Neural progenitor cell (in vitro differentiated cells): ENCODE results near the gene ANKS1B. TPM values are rescaled to one million over a fixed set of nuclear protein-coding genes. Genes with fewer than 3 reads are reported as not detected.

Source experiments
- DNase-seq: peaks from one replicate; pipeline ENCODE4 v3.0.0-alpha.2; 2016; ENCODE audit warnings: low spot score
- H2AFZ ChIP-seq: fragments of 200-600 bp; sonication (generic); replicated peaks from 2 replicates; pipeline ENCODE4 v1.6.1; 2016; ENCODE audit warnings: antibody characterized with exemption
- H3F3A ChIP-seq: fragments of 200-600 bp; sonication (generic); 2 replicates; pipeline ENCODE4 v1.6.1; 2016; ENCODE audit warnings: antibody characterized with exemption, low read depth
- H3K27ac ChIP-seq: fragments of 200-600 bp; sonication (generic); 2 replicates; pipeline ENCODE4 v1.5.1; 2016; ENCODE audit warnings: mild to moderate bottlenecking
- H3K27me3 ChIP-seq: fragments of 200-600 bp; sonication (generic); 2 replicates; pipeline ENCODE4 v1.6.1; 2016; ENCODE audit warnings: mild to moderate bottlenecking, moderate library complexity
- H3K36me3 ChIP-seq: fragments of 200-600 bp; sonication (generic); 2 replicates; pipeline ENCODE4 v1.5.1; 2016
- H3K4me1 ChIP-seq: fragments of 200-600 bp; sonication (generic); 2 replicates; pipeline ENCODE4 v1.6.1; 2016; ENCODE audit warnings: mixed run types
- H3K4me2 ChIP-seq: fragments of 200-600 bp; sonication (generic); 2 replicates; pipeline ENCODE4 v1.6.1; 2016
- H3K4me3 ChIP-seq: fragments of 200-600 bp; sonication (generic); 2 replicates; pipeline ENCODE4 v1.5.1; 2016
- H3K79me2 ChIP-seq: fragments of 200-600 bp; sonication (generic); 2 replicates; pipeline ENCODE4 v1.6.1; 2016; ENCODE audit warnings: low read depth
- H3K9ac ChIP-seq: fragments of 200-600 bp; sonication (generic); 2 replicates; pipeline ENCODE4 v1.6.1; 2016
- H3K9me3 ChIP-seq: fragments of 200-600 bp; sonication (generic); 2 replicates; pipeline ENCODE4 v1.5.1; 2016; ENCODE audit warnings: low read depth
- H4K20me1 ChIP-seq: fragments of 200-600 bp; sonication (generic); 2 replicates; pipeline ENCODE4 v1.6.1; 2016; ENCODE audit warnings: low read depth
- H3K27ac Mint-ChIP-seq: 3 replicates; pipeline ENCODE4 v1.8.0; 2021; ENCODE audit warnings: mixed read lengths
- H3K27me3 Mint-ChIP-seq: 2 replicates; pipeline ENCODE4 v1.8.0; 2022; ENCODE audit warnings: low read depth, mild to moderate bottlenecking, inconsistent platforms, moderate library complexity, mixed read lengths; ENCODE audit not compliant: insufficient read depth
- H3K36me3 Mint-ChIP-seq: 3 replicates; pipeline ENCODE4 v1.8.0; 2021; ENCODE audit warnings: mixed read lengths
- H3K4me1 Mint-ChIP-seq: 3 replicates; pipeline ENCODE4 v1.8.0; 2021; ENCODE audit warnings: mixed read lengths
- H3K4me3 Mint-ChIP-seq: 3 replicates; pipeline ENCODE4 v1.8.0; 2021; ENCODE audit warnings: mild to moderate bottlenecking, moderate library complexity, mixed read lengths
- H3K9me3 Mint-ChIP-seq: 3 replicates; pipeline ENCODE4 v1.8.0; 2020; ENCODE audit warnings: mixed read lengths
- EZH2 ChIP-seq: fragments of 200-600 bp; sonication (generic); IDR thresholded peaks from 2 replicates; pipeline ENCODE4 v1.6.1; 2017; ENCODE audit warnings: antibody characterized with exemption, mild to moderate bottlenecking, moderate library complexity
- EZH2phosphoT487 ChIP-seq: fragments of 200-600 bp; sonication (generic); IDR thresholded peaks from 2 replicates; pipeline ENCODE4 v1.6.1; 2017; ENCODE audit warnings: antibody characterized with exemption
- total RNA-seq: library from RNA; depleted of rRNA; stranded (reverse); fragments of >200 nt; gene quantifications from 2 replicates; pipeline ENCODE4 v1.2.3, GENCODE V29; 2015; ENCODE audit warnings: low replicate concordance
- TF ChIP-seq, protein P1 (sequence below): fragments of 200-600 bp; sonication (generic); IDR thresholded peaks from 2 replicates; pipeline ENCODE4 v1.5.1; 2017; ENCODE audit warnings: antibody characterized with exemption, mild to moderate bottlenecking

ANKS1B gene
- total RNA-seq, 1 donor from 2014 or later = 7.9 TPM

GRCh38 chr12:99975321-99975720, 9.4 kb downstream of the ANKS1B start:
- no peaks in the 10 kb centered on the region for H3K9me3 ChIP-seq
- no peaks in the 10 kb centered on the region for H4K20me1 ChIP-seq
- no peaks in the 10 kb centered on the region for H3F3A ChIP-seq
- no peaks in the 10 kb centered on the region for H3K36me3 ChIP-seq
- DNase-seq = no peak
- no peak overlapping the region for H3K4me3 ChIP-seq
- H3K27ac ChIP-seq = no peak overlapping the region
- Mint-ChIP-seq H3K27ac (no peak overlapping the region), H3K36me3 (no peaks in the 10 kb centered on the region), H3K27me3 (no peaks in the 10 kb centered on the region), H3K9me3 (peaks cover 3% of the 10 kb centered on the region), H3K4me1 (no peaks in the 10 kb centered on the region), H3K4me3 (no peak overlapping the region)
- H3K79me2 ChIP-seq = no peaks in the 10 kb centered on the region
- H2AFZ ChIP-seq = no peak overlapping the region
- no peaks in the 10 kb centered on the region for H3K27me3 ChIP-seq
- H3K9ac ChIP-seq = no peak overlapping the region
- no peaks in the 10 kb centered on the region for H3K4me1 ChIP-seq
- no peak overlapping the region for H3K4me2 ChIP-seq
- TF ChIP-seq EZH2phosphoT487 (no peak), EZH2 (no peak)
- TF ChIP-seq, protein P1, sequence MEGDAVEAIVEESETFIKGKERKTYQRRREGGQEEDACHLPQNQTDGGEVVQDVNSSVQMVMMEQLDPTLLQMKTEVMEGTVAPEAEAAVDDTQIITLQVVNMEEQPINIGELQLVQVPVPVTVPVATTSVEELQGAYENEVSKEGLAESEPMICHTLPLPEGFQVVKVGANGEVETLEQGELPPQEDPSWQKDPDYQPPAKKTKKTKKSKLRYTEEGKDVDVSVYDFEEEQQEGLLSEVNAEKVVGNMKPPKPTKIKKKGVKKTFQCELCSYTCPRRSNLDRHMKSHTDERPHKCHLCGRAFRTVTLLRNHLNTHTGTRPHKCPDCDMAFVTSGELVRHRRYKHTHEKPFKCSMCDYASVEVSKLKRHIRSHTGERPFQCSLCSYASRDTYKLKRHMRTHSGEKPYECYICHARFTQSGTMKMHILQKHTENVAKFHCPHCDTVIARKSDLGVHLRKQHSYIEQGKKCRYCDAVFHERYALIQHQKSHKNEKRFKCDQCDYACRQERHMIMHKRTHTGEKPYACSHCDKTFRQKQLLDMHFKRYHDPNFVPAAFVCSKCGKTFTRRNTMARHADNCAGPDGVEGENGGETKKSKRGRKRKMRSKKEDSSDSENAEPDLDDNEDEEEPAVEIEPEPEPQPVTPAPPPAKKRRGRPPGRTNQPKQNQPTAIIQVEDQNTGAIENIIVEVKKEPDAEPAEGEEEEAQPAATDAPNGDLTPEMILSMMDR = no peak

- Mint-ChIP-seq H3K4me3 (no peak overlapping the region), H3K9me3 (peaks cover 3% of the 10 kb centered on the region), H3K36me3 (no peaks in the 10 kb centered on the region), H3K27ac (no peak overlapping the region), H3K4me1 (no peaks in the 10 kb centered on the region), H3K27me3 (no peaks in the 10 kb centered on the region)
- no peaks in the 10 kb centered on the region for H3K27me3 ChIP-seq
- no peak for DNase-seq
- H4K20me1 ChIP-seq = no peaks in the 10 kb centered on the region
- no peaks in the 10 kb centered on the region for H3K9me3 ChIP-seq
- no peak overlapping the region for H3K4me3 ChIP-seq
- no peaks in the 10 kb centered on the region for H3K36me3 ChIP-seq
- no peak overlapping the region for H2AFZ ChIP-seq
- H3K4me1 ChIP-seq = no peaks in the 10 kb centered on the region
- H3K27ac ChIP-seq = no peak overlapping the region
- H3K4me2 ChIP-seq = no peak overlapping the region
- no peaks in the 10 kb centered on the region for H3K79me2 ChIP-seq
- TF ChIP-seq EZH2phosphoT487 (no peak), EZH2 (no peak)
- TF ChIP-seq, protein P1 = no peak
- no peak overlapping the region for H3K9ac ChIP-seq
- H3F3A ChIP-seq = no peaks in the 10 kb centered on the region
These were observed 10.6 kb downstream of the ANKS1B start for GRCh38 chr12:99974146-99974545.

- Mint-ChIP-seq H3K36me3 (no peaks in the 10 kb centered on the region), H3K27me3 (peaks cover 2% of the 10 kb centered on the region), H3K27ac (no peak overlapping the region), H3K9me3 (no peaks in the 10 kb centered on the region), H3K4me1 (no peaks in the 10 kb centered on the region), H3K4me3 (no peak overlapping the region)
- Histone ChIP-seq H3K79me2 (no peaks in the 10 kb centered on the region), H3K36me3 (no peaks in the 10 kb centered on the region), H3K4me1 (no peaks in the 10 kb centered on the region), H2AFZ (no peak overlapping the region), H3K27ac (no peak overlapping the region), H3K9ac (no peak overlapping the region), H4K20me1 (no peaks in the 10 kb centered on the region), H3K9me3 (no peaks in the 10 kb centered on the region), H3F3A (no peaks in the 10 kb centered on the region), H3K4me3 (no peak overlapping the region), H3K4me2 (no peak overlapping the region), H3K27me3 (no peaks in the 10 kb centered on the region)
- TF ChIP-seq, protein P1 = no peak
- no peak for TF ChIP-seq EZH2
- no peak for TF ChIP-seq EZH2phosphoT487
- no peak for DNase-seq
These were observed 18.3 kb downstream of the ANKS1B start for GRCh38 chr12:99966429-99966828.

- TF ChIP-seq EZH2phosphoT487 = no peak
- TF ChIP-seq, protein P1 = no peak
- TF ChIP-seq EZH2 = no peak
- Histone ChIP-seq H3K4me2 (no peak overlapping the region), H3K9ac (no peak overlapping the region), H3K4me1 (no peaks in the 10 kb centered on the region), H3K9me3 (no peaks in the 10 kb centered on the region), H3K36me3 (no peaks in the 10 kb centered on the region), H3K79me2 (no peaks in the 10 kb centered on the region), H3K27me3 (no peaks in the 10 kb centered on the region), H3K4me3 (no peak overlapping the region), H2AFZ (no peak overlapping the region), H4K20me1 (no peaks in the 10 kb centered on the region), H3K27ac (no peak overlapping the region), H3F3A (no peaks in the 10 kb centered on the region)
- Mint-ChIP-seq H3K27ac (no peak overlapping the region), H3K4me1 (no peaks in the 10 kb centered on the region), H3K36me3 (no peaks in the 10 kb centered on the region), H3K4me3 (no peak overlapping the region), H3K9me3 (no peaks in the 10 kb centered on the region), H3K27me3 (peaks cover 5% of the 10 kb centered on the region)
- no peak for DNase-seq
These were observed 24.4 kb downstream of the ANKS1B start for GRCh38 chr12:99960311-99960710.
